HG02885 (cell line): ENCODE data around the gene SLC7A6.

Experiments used
- ATAC-seq: cut with Tn5 transposase; IDR thresholded peaks from one replicate; pipeline ENCODE4 v1.9.1; 2021; ENCODE audit warnings: mild to moderate bottlenecking; ENCODE audit not compliant: unreplicated experiment, poor library complexity

The SLC7A6 gene

GRCh38 chr16:68264128-68265077, at the start of gene SLC7A6:
SLC7A6 (plus strand) TSS chr16:68264526; CDS start chr16:68274727, 10,201 bp downstream.
- peak; percentile 69 for ATAC-seq

DNA sequence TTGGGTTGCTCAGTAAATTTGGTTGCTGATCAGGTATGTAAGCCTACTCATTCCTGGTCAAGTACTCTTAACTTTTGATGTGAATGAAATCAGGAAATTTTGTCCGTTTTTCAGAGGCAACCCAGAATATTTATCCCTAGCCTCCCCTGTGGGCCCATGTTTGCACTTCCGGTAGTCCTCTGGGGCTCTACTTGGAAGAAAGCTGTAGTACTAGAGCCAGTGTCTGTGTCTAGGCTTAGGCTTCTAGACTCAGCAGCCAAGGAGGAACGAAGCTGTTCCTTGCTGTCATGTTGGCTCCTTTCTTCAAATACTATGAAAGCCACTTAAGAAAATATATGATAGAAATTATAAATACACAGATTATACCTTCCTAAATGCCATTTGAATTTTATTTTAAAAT, 49.6 kb upstream of the SLC7A6 start:
- no peak for ATAC-seq

DNA sequence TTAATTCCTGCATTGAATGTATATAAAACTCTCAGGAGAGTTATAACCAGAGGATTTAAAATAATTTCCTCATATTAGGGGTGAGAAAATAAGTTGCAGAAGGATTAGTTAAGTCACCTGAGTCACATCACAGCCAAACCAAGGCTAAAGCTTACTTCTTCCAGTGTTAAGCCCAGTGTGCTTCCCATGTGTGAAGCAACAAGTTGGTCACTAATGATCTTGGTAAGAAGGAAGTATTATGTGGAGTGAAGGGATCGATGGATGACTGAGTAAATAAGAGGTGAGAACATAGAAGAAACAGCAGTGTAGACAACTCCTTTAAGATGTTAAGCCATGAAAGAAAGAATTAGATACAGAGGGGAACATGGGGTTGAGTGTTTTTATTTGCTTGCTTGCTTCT, 49.0 kb upstream of the SLC7A6 start:
- ATAC-seq, result no peak

DNA sequence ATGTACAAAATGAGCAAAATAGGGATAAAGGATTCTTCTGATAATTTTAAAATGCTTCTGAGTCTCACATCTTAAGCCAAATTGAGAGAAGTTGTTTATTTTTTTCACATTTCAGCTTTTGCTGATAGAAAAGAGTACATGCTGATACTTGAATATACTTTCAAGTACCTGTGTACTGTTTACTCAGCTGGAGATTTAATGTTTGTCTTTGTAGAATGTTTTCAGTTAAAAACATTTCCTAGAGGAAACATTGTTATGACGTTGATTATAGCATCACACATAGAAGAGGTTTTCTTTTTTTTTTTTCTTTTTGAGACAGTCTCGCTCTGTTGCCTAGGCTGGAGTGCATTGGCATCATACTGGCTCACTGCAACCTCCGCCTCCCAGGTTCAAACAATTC, 48.1 kb upstream of the SLC7A6 start:
- ATAC-seq, result no peak

DNA sequence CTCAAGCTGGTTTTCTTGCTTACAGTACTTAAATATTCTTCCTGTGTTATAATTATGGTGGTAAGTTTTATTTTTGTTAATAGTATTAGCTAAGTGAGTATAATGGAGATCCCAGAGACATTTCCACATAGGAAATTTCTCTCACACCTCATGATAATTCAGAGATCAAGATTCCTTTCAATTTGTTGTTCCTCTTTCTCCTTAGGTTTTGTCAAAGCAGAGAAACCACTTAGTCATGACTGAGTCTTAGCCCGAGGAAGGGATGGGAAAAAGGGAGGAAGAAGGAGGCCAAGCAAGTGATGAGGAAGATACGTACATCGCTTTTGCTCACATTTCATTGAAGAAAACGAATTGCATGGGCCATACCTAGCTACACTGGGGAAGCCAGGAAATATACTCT, 46.8 kb upstream of the SLC7A6 start:
- no peak for ATAC-seq

- ATAC-seq, result no peak
These were observed 44.5 kb upstream of the SLC7A6 start for GRCh38 chr16:68219725-68220351.

GRCh38 chr16:68223072-68223471, 41.3 kb upstream of the SLC7A6 start:
- no peak for ATAC-seq

GRCh38 chr16:68226116-68226515, 38.2 kb upstream of the SLC7A6 start:
- ATAC-seq, result no peak

GRCh38 chr16:68227183-68227793, 37.0 kb upstream of the SLC7A6 start:
- no peak for ATAC-seq

DNA sequence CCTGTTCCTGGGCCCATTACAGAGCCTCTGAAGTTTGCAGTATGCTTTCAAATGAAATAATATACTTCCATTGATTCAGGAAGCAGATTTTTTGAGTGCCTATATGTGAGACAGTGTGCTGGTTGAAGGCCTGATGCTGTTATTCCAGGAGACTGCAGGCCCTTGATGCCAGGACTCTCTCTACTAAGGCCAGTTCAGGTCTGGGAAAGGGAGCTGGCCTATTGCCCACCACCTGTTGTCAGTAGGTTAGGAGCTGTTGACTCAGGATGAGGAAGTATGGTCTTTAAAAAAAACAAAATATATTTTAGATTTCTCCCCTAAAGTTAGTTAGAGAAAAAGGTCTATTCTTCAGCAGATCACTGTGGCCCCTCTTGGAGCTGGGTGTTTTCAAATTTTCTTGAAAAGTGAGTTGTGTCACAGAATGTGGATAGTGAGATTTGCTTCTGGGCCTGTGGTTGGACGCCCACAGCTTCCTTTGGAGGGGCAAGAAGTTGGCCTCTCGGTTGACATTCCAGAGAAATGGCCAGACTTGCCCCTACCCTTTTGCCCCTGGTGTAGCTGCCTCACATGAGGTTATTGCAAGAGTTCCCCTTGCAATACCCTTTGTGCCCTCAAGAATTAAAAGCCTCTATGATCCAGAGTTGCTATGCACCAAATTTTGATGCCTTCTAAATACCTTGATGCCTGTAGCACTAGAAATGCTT, 36.3 kb upstream of the SLC7A6 start:
- ATAC-seq, result no peak

- no peak for ATAC-seq
These were observed 35.7 kb upstream of the SLC7A6 start for GRCh38 chr16:68228652-68229051.

GRCh38 chr16:68229431-68230175, 34.7 kb upstream of the SLC7A6 start:
- ATAC-seq, result no peak

- ATAC-seq, result no peak
These were observed 34.2 kb upstream of the SLC7A6 start for GRCh38 chr16:68230176-68230571.

- no peak for ATAC-seq
These were observed 33.4 kb upstream of the SLC7A6 start for GRCh38 chr16:68230956-68231355.

DNA sequence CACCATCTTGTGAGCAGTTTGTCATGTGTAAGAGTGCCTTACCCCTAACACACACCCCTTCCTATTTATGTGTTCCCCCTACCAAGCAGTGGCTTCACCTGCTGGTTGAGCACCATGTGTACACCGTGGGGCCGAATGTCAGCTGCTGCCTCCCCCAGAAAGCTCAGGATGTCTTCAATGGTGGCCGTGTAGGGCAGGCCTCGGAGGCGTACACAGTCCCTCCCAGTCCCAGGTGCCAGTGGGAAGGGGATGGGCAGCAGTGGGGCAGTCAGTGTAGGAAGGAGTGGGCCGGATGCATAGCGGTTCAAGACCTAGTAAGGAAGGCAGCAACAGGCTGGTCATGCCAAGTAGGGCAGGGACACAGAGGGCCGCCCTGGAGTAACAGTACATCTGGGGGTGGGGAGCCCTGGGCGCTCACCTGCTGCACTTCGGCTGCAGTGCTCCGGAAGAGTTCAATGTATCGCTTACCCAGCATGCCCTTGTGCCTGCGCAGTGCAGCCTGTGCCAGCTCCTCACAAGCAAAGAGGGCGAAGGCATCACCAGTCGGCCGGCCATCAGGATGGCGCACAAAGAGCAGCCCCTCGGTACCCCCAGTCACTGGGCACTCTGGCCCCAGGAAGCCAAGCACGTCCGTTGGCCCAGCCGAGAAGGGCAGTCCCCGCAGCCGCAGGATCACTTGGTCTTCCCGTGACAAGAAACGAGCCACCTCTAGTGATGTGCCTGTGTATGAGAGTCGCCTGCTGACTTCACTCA, 32.8 kb upstream of the SLC7A6 start:
- ATAC-seq, result no peak

- no peak for ATAC-seq
These were observed 32.0 kb upstream of the SLC7A6 start for GRCh38 chr16:68232335-68232734.

- ATAC-seq, result no peak
These were observed 31.1 kb upstream of the SLC7A6 start for GRCh38 chr16:68233085-68233834.

- ATAC-seq, result no peak
These were observed 30.5 kb upstream of the SLC7A6 start for GRCh38 chr16:68233835-68234187.
